ENCODE data around the gene MCU. TPM values are rescaled to one million over a fixed set of nuclear protein-coding genes. Genes with fewer than 3 reads are reported as not detected.

The MCU gene
- polyA plus RNA-seq, 1 of the 3 experiments (the other 2 are of a cell fraction): 20.6 TPM

- TF ChIP-seq RCOR1 (IDR thresholded peaks at IDR 0.05; ENCODE audit: low read length) (no peak), FOXJ3 (CRISPR knock-in tag; IDR thresholded peaks at IDR 0.05) (no peak), TAF1 (IDR thresholded peaks at IDR 0.05; ENCODE audit: borderline replicate concordance, low read depth, low read length) (no peak), EP300 (IDR thresholded peaks at IDR 0.05; ENCODE audit: borderline replicate concordance in 1 of 2, low read depth in 1 of 2, low read length in 1 of 2) (no peak), FOSL2 (IDR thresholded peaks at IDR 0.05; ENCODE audit: borderline replicate concordance, low read depth) (no peak), TEAD4 (IDR thresholded peaks at IDR 0.05; ENCODE audit: borderline replicate concordance, insufficient read depth) (no peak), NRF1 (IDR thresholded peaks at IDR 0.05; ENCODE audit: low read depth, low read length) (no peak)
- TF ChIP-seq, protein P1, sequence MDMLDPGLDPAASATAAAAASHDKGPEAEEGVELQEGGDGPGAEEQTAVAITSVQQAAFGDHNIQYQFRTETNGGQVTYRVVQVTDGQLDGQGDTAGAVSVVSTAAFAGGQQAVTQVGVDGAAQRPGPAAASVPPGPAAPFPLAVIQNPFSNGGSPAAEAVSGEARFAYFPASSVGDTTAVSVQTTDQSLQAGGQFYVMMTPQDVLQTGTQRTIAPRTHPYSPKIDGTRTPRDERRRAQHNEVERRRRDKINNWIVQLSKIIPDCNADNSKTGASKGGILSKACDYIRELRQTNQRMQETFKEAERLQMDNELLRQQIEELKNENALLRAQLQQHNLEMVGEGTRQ (IDR thresholded peaks at IDR 0.05; ENCODE audit: borderline replicate concordance, low read depth, low read length): no peak
- TF ChIP-seq, protein P2, sequence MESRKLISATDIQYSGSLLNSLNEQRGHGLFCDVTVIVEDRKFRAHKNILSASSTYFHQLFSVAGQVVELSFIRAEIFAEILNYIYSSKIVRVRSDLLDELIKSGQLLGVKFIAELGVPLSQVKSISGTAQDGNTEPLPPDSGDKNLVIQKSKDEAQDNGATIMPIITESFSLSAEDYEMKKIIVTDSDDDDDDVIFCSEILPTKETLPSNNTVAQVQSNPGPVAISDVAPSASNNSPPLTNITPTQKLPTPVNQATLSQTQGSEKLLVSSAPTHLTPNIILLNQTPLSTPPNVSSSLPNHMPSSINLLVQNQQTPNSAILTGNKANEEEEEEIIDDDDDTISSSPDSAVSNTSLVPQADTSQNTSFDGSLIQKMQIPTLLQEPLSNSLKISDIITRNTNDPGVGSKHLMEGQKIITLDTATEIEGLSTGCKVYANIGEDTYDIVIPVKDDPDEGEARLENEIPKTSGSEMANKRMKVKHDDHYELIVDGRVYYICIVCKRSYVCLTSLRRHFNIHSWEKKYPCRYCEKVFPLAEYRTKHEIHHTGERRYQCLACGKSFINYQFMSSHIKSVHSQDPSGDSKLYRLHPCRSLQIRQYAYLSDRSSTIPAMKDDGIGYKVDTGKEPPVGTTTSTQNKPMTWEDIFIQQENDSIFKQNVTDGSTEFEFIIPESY (IDR thresholded peaks at IDR 0.05; ENCODE audit: borderline replicate concordance, low read depth): no peak
Measured at GRCh38 chr10:72690071-72690755, 1.7 kb upstream of the MCU start (continued).

DNA sequence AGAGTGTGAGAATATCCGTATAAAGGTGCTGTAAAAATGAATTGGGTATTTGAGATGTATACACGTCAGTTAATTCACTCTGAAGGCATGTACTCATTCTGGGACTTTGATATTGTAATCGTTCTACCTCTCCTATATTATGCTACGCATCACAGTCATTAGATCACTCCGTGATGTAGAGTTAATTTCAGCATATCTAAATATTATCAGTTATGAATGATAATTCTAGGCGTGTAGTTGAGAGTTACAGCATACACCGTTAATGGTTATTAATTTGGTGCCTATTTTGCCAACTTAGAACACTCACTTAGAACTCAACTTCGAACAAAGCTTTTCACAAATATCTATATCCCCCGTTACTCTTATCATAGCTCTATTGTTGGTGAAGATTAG, 477 bp upstream of the MCU start:
- H3K9me2 ChIP-seq: no peaks in the 10 kb centered on the region
- H4K20me1 ChIP-seq (ENCODE audit: insufficient read depth): peaks cover 25% of the 10 kb centered on the region
- POLR2A ChIA-PET: interaction anchor here (0.9 to 1.2 kb wide), 4 partner anchors 8 to 405 kb away, joined by 3 to 7 read pairs (median 4); partner anchors contain the start of gene P4HA1
- no peak overlapping the region for H3K27ac ChIP-seq (ENCODE audit: low read depth in 2 of 2, low read length in 1 of 2)
- CTCF ChIA-PET: interaction anchor here (1.0 to 4.4 kb wide), 4 partner anchors 9 to 327 kb away, joined by 3 to 38 read pairs (median 11); no protein-coding TSS in a partner anchor
- WGBS (ENCODE audit: low lambda C conversion rate): 14% methylated on average over 9 of the region's 9 CpGs
- H3K4me3 ChIP-seq (ENCODE audit: low read depth in 2 of 2, low read length in 1 of 2): peak overlapping the region; percentile 89
- 0 out of 2 replicates have a peak overlapping the region, but pooled peaks have one; percentile 74 for H3K9ac ChIP-seq
- H3F3A ChIP-seq (replicated peaks; ENCODE audit: insufficient read depth): peaks cover 14% of the 10 kb centered on the region
- peaks cover 8 to 11% of the 10 kb centered on the region in 2 experiments; a peak in 3 of 4 replicates for H3K4me1 ChIP-seq (ENCODE audit: control insufficient read depth in 1 of 2, insufficient read depth in 2 of 2, low read depth in 1 of 2, low read length in 1 of 2)
- H3K36me3 ChIP-seq (replicated peaks in 1 of 2; ENCODE audit: control insufficient read depth in 1 of 2, insufficient read depth in 2 of 2, low read length in 1 of 2): no peaks in the 10 kb centered on the region
- TF ChIP-seq EZH2phosphoT487 (IDR thresholded peaks at IDR 0.05; ENCODE audit: borderline replicate concordance, low read depth) (no peak), RCOR1 (IDR thresholded peaks at IDR 0.05; ENCODE audit: low read length) (no peak), TAF1 (IDR thresholded peaks at IDR 0.05; ENCODE audit: borderline replicate concordance, low read depth, low read length) (no peak), POLR2AphosphoS5 (IDR thresholded peaks at IDR 0.05; ENCODE audit: low read depth, low read length) (no peak), GABPA (IDR thresholded peaks at IDR 0.05; ENCODE audit: low read depth) (no peak), MAX (IDR thresholded peaks at IDR 0.05; ENCODE audit: low read depth) (no peak), YY1 (IDR thresholded peaks at IDR 0.05; ENCODE audit: low read depth) (no peak), EP300 (IDR thresholded peaks at IDR 0.05; ENCODE audit: borderline replicate concordance in 1 of 2, low read depth in 1 of 2, low read length in 1 of 2) (no peak), TEAD4 (IDR thresholded peaks at IDR 0.05; ENCODE audit: borderline replicate concordance, insufficient read depth) (no peak), FOXM1 (IDR thresholded peaks at IDR 0.05; ENCODE audit: low read depth) (no peak)
- TF ChIP-seq, protein P3, sequence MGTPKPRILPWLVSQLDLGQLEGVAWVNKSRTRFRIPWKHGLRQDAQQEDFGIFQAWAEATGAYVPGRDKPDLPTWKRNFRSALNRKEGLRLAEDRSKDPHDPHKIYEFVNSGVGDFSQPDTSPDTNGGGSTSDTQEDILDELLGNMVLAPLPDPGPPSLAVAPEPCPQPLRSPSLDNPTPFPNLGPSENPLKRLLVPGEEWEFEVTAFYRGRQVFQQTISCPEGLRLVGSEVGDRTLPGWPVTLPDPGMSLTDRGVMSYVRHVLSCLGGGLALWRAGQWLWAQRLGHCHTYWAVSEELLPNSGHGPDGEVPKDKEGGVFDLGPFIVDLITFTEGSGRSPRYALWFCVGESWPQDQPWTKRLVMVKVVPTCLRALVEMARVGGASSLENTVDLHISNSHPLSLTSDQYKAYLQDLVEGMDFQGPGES (IDR thresholded peaks at IDR 0.05; ENCODE audit: low read depth, low read length): no peak
- TF ChIP-seq, protein P4, sequence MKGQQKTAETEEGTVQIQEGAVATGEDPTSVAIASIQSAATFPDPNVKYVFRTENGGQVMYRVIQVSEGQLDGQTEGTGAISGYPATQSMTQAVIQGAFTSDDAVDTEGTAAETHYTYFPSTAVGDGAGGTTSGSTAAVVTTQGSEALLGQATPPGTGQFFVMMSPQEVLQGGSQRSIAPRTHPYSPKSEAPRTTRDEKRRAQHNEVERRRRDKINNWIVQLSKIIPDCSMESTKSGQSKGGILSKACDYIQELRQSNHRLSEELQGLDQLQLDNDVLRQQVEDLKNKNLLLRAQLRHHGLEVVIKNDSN (IDR thresholded peaks at IDR 0.05; ENCODE audit: borderline replicate concordance, low read depth): no peak
- H3K4me2 ChIP-seq: peak overlapping the region; percentile 55
- H3K79me2 ChIP-seq (ENCODE audit: insufficient read depth): peaks cover 40% of the 10 kb centered on the region
- H3K9me3 ChIP-seq: no peaks in the 10 kb centered on the region
- DNase-seq: no peak
- H2AFZ ChIP-seq (ENCODE audit: low read depth): peak overlapping the region; percentile 80
- H3K27me3 ChIP-seq (ENCODE audit: insufficient read depth): no peaks in the 10 kb centered on the region

Data from SK-N-SH (cell line).